ENCODE results near the gene CHCHD6. TPM values are rescaled to one million over a fixed set of nuclear protein-coding genes. Genes with fewer than 3 reads are reported as not detected.

CHCHD6 gene
- total and polyA plus RNA-seq, 2 donors (not counting 3 experiments of a cell fraction or from before 2014, with no cell fraction given), result 8.4 to 10.1 TPM

DNA sequence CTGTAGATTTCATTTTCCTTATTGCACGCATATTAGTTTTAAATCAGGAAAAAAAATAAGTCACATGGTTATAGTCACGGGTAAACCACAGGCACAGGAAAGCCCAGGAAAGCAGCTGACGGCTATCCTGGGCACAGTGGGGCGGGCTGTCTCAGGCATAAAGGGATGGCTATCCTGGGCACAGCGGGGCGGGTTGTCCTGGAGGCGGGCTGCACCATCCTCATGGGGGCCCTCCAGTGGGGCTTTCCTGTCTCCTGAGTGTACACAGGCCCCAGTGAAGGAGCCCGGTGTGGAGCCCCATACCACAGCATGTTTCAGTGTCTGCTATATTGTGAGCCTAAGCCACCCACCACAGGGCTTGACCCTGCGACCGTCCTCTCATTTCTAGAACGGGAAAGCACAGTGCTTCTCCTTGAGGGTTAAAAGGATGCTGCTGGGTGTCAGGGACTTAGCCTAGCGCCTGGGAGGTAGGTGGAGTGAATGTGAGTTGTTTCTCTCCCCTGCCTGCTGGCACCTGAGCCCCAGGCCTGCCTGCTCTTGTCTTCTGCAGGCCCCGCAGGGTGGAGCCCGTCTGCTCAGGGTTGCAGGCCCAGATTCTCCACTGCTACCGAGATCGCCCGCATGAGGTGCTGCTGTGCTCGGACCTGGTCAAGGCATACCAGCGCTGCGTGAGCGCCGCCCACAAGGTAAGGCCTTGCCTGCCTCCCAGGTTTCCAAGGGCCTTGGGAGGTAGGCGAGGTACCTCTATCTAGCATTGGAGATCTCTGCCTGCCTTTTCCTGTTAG is 253.0 kb downstream of the CHCHD6 start:
- no TSS peak for BruUV-seq (replicated peaks)
- Histone ChIP-seq H3K4me2 (ENCODE audit: insufficient read depth, low read length) (no peak overlapping the region), H3K9ac (replicated peaks; ENCODE audit: extremely low read depth, insufficient read depth, low read length) (no peak overlapping the region), H3K36me3 (ENCODE audit: control insufficient read depth in 2 of 2, extremely low read depth in 1 of 2, insufficient read depth in 2 of 2, low read length in 2 of 2) (no peaks in the 10 kb centered on the region), H2AFZ (ENCODE audit: low read depth, low read length) (no peak overlapping the region), H3K4me1 (ENCODE audit: control insufficient read depth, extremely low read depth, insufficient read depth, low read length) (peaks cover 4% of the 10 kb centered on the region), H3K9me3 (replicated peaks; ENCODE audit: control insufficient read depth, insufficient read depth, low read length) (no peaks in the 10 kb centered on the region), H3K9me1 (replicated peaks; ENCODE audit: control insufficient read depth, extremely low read depth, insufficient read depth, low read length) (no peaks in the 10 kb centered on the region), H3K4me3 (replicated peaks in 1 of 3; ENCODE audit: insufficient read depth in 1 of 3, low read depth in 1 of 3, low read length in 3 of 3) (no peak overlapping the region), H3K27ac (ENCODE audit: insufficient read depth, low read depth, low read length) (no peak overlapping the region), H3K27me3 (ENCODE audit: control insufficient read depth in 2 of 2, insufficient read depth in 2 of 2, low read length in 2 of 2) (no peaks in the 10 kb centered on the region), H4K20me1 (replicated peaks; ENCODE audit: control insufficient read depth, extremely low read depth, insufficient read depth, low read length) (no peaks in the 10 kb centered on the region), H3K79me2 (ENCODE audit: control insufficient read depth, insufficient read depth, low read length) (no peaks in the 10 kb centered on the region)
- intact Hi-C loops (cut with micrococcal nuclease) (no loop called here), dilution Hi-C loops (cut with MboI; ENCODE audit: extremely low pct_ligation_motif_present, low sequenced_read_pairs) (no loop called here)
- CTCF ChIA-PET, result interaction anchor here (1.6 kb wide), 1 partner anchor 30 kb away, joined by 4 read pairs; no protein-coding TSS in a partner anchor
- POLR2A ChIA-PET, result no interaction called here
- TF ChIP-seq EZH2 (IDR thresholded peaks at IDR 0.05; ENCODE audit: borderline replicate concordance, low read depth, low read length, severe bottlenecking) (no peak), JUN (IDR thresholded peaks at IDR 0.05; ENCODE audit: borderline replicate concordance, insufficient read depth, insufficient read length, low read depth) (no peak), POLR2A (IDR thresholded peaks at IDR 0.05; ENCODE audit: low read depth, low read length) (no peak), FOS (IDR thresholded peaks at IDR 0.05; ENCODE audit: borderline replicate concordance, insufficient read depth, low read length) (no peak), MYC (IDR thresholded peaks at IDR 0.05; ENCODE audit: low read depth, low read length) (no peak), GATA2 (IDR thresholded peaks at IDR 0.05; ENCODE audit: insufficient read depth, insufficient read length, low read depth, low read length) (no peak), POLR2AphosphoS5 (IDR thresholded peaks at IDR 0.05; ENCODE audit: insufficient read depth, low read depth, low read length) (no peak)
- TF ChIP-seq, protein P1, sequence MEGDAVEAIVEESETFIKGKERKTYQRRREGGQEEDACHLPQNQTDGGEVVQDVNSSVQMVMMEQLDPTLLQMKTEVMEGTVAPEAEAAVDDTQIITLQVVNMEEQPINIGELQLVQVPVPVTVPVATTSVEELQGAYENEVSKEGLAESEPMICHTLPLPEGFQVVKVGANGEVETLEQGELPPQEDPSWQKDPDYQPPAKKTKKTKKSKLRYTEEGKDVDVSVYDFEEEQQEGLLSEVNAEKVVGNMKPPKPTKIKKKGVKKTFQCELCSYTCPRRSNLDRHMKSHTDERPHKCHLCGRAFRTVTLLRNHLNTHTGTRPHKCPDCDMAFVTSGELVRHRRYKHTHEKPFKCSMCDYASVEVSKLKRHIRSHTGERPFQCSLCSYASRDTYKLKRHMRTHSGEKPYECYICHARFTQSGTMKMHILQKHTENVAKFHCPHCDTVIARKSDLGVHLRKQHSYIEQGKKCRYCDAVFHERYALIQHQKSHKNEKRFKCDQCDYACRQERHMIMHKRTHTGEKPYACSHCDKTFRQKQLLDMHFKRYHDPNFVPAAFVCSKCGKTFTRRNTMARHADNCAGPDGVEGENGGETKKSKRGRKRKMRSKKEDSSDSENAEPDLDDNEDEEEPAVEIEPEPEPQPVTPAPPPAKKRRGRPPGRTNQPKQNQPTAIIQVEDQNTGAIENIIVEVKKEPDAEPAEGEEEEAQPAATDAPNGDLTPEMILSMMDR (IDR thresholded peaks at IDR 0.05; ENCODE audit: extremely low read depth in 1 of 2, insufficient read depth in 1 of 2, low read depth in 1 of 2, low read length in 2 of 2), result no peak
- TF ChIP-seq, protein P2, sequence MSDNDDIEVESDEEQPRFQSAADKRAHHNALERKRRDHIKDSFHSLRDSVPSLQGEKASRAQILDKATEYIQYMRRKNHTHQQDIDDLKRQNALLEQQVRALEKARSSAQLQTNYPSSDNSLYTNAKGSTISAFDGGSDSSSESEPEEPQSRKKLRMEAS (IDR thresholded peaks at IDR 0.05; ENCODE audit: insufficient read depth, insufficient read length), result no peak
- FAIRE-seq (no peak), DNase-seq (ENCODE audit: low read depth, low spot score) (no peak)

Measured in endothelial cell of umbilical vein (primary cell).